ENCODE results near the gene CHID1. TPM values are rescaled to one million over a fixed set of nuclear protein-coding genes. Genes with fewer than 3 reads are reported as not detected.

The CHID1 gene
- total and polyA plus RNA-seq, 4 donors = 41.7 to 92.2 (median 48.8) TPM

DNA sequence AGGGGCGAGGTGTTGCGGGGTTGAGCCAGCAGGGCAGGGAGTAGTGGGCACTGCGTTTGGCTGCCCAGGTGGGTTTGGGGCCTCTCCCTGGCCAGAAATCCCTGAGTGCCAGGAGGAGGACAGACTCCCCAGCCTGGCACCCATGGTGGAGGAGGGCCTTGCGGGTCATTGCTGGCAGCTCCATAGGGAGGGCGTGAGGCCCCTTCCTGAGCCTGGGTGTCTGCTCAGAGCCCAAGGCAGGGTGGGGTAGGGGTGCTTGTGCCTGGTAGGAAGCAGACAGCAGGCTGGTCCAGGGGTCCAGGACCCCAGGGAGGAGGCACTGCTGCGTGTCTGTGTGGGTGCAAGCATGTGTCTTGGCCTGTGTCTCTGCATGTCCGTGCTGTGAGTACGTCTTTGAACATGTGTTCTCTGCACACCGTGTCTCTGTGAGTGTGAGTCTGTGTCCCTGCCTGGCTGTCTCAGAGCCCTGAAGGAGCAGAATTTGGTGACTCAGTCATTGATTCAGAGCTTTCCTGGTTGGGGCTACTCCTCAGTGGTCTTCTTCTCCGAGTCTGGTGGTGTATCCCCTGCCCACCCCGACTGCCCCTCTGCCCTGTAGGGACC lies 64.0 kb downstream of the CHID1 start:
- ATAC-seq (ENCODE audit: insufficient read depth, low FRiP score) (no peak), DNase-seq (no peak)
- Histone ChIP-seq H3K4me3 (no peak overlapping the region), H3K27me3 (ENCODE audit: control insufficient read depth in 3 of 3, insufficient read depth in 3 of 3, low read length in 2 of 3) (no peaks in the 10 kb centered on the region), H3K4me1 (ENCODE audit: control insufficient read depth in 5 of 5, insufficient read depth in 5 of 5, low read length in 5 of 5) (peaks cover 0 to 53% (median 34%) of the 10 kb centered on the region in 5 donors), H3K9me3 (ENCODE audit: control insufficient read depth in 4 of 4, insufficient read depth in 3 of 4, low read length in 3 of 4) (no peaks in the 10 kb centered on the region), H3K36me3 (ENCODE audit: control insufficient read depth in 4 of 4, insufficient read depth in 4 of 4, low read length in 4 of 4) (peaks cover 0 to 12% (median 0%) of the 10 kb centered on the region in 4 donors), H3K27ac (ENCODE audit: low read depth in 1 of 2, low read length in 1 of 2) (peak overlapping the region in 1 of 2 donors; percentile 96), H3K9ac (ENCODE audit: insufficient read depth in 1 of 2, low read length in 2 of 2) (no peak overlapping the region)
- WGBS, 2 donors = 73 to 76% methylated on average over 11 of the region's 11 CpGs
- TF ChIP-seq, protein P1, sequence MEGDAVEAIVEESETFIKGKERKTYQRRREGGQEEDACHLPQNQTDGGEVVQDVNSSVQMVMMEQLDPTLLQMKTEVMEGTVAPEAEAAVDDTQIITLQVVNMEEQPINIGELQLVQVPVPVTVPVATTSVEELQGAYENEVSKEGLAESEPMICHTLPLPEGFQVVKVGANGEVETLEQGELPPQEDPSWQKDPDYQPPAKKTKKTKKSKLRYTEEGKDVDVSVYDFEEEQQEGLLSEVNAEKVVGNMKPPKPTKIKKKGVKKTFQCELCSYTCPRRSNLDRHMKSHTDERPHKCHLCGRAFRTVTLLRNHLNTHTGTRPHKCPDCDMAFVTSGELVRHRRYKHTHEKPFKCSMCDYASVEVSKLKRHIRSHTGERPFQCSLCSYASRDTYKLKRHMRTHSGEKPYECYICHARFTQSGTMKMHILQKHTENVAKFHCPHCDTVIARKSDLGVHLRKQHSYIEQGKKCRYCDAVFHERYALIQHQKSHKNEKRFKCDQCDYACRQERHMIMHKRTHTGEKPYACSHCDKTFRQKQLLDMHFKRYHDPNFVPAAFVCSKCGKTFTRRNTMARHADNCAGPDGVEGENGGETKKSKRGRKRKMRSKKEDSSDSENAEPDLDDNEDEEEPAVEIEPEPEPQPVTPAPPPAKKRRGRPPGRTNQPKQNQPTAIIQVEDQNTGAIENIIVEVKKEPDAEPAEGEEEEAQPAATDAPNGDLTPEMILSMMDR (IDR thresholded peaks at IDR 0.05; ENCODE audit: control extremely low read depth, extremely low read depth) = no peak

DNA sequence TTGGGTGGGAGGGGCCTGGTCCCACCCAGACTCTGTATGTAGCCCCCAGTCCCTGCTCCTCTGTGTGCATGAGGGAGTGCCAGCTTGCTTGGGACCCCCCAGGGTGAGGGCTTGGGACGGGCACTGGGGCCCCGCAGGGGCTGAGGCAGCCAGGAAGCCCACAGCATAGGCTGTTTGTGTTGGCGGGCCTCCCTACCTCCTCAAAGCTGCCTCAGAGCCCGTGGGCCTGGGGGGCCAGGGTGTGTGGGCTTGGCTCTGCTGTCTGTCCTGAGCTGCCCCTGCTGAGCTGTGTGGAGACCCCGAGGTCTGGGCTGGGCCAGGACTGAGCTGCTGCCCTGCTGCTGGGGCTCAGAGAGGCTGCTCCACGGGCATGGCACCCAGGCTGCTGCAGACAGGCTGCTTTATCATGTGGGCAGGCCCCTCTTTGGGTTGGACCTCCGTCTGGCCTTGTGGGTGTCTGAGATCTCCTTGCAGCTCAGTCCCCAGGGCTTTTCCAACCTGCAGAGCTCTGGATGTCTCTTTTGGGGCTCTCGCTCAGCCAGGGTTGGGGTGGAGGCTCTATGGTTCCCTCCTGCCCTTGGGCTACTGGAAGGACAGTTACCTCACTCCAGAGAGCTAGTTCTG lies 64.6 kb downstream of the CHID1 start:
- H3K4me3 ChIP-seq = no peak overlapping the region
- peak overlapping the region in 1 of 2 donors; percentile 96 for H3K27ac ChIP-seq (ENCODE audit: low read depth in 1 of 2, low read length in 1 of 2)
- 35 to 39% methylated on average over 7 to 8 of the region's 8 CpGs for WGBS, 2 donors
- no peak for ATAC-seq (ENCODE audit: insufficient read depth, low FRiP score)
- peaks cover 0 to 11% (median 0%) of the 10 kb centered on the region in 4 donors for H3K36me3 ChIP-seq (ENCODE audit: control insufficient read depth in 4 of 4, insufficient read depth in 4 of 4, low read length in 4 of 4)
- H3K27me3 ChIP-seq (ENCODE audit: control insufficient read depth in 3 of 3, insufficient read depth in 3 of 3, low read length in 2 of 3) = no peaks in the 10 kb centered on the region
- H3K4me1 ChIP-seq (ENCODE audit: control insufficient read depth in 5 of 5, insufficient read depth in 5 of 5, low read length in 5 of 5) = peaks cover 2 to 54% (median 38%) of the 10 kb centered on the region in 5 donors
- TF ChIP-seq, protein P1 (IDR thresholded peaks at IDR 0.05; ENCODE audit: control extremely low read depth, extremely low read depth) = no peak
- H3K9me3 ChIP-seq (ENCODE audit: control insufficient read depth in 4 of 4, insufficient read depth in 3 of 4, low read length in 3 of 4) = no peaks in the 10 kb centered on the region
- peak; percentile 48 to 61 (median 60) for DNase-seq
- H3K9ac ChIP-seq (ENCODE audit: insufficient read depth in 1 of 2, low read length in 2 of 2) = no peak overlapping the region

DNA sequence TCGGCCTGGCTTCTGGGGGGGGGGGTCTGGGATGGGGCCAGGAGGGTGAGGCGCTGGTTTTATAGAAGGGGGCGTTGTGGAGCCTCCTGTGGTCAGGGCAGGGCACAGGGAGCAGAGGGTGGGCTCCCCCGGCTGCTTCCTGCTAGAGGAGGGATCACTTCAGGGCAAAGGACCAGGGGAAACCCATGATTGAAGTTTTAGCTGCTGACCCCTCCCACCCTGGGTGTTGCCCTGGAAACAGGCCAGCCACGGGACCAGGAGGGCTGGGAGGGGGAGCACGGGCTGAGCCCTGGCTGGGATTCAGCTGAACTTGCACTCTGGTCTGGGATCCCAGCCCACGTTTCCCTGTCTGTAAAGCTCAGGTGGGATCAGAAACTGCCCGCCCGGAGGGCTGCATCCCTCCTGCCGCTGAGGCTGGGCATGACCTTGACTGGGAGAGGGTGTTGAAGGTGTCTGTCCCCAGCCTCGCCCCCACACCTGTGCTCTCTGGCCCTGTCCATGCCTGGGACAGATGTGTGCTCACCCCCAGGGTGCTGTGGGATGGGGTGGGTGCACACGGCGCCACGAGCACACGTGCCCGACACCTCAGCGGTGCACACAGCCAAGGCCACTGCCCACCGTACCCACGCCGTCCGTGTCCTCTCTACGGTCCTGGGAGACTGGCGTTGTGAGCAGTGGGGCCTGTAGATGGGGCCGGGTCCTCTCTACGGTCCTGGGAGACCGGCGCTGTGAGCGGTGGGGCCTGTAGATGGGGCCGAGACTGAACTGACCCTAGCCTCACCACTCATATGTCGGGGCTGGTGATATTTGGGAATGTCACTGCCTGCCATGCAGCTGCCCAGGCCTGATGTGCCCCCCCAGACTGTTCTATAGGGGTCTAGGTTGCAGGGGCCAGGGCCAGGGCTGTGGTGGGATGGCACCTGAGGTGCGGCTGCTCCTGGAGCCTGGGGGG lies 65.6 kb downstream of the CHID1 start:
- WGBS, 2 donors = 20 to 40% methylated on average over 29 to 31 of the region's 31 CpGs
- ATAC-seq (ENCODE audit: insufficient read depth, low FRiP score) (peak; percentile 19), DNase-seq (peak; percentile 96 to 98 (median 96))
- H3K27ac ChIP-seq (ENCODE audit: low read depth in 1 of 2, low read length in 1 of 2) = peak overlapping the region; percentile 95 to 96
- no peaks in the 10 kb centered on the region for H3K9me3 ChIP-seq (ENCODE audit: control insufficient read depth in 4 of 4, insufficient read depth in 3 of 4, low read length in 3 of 4)
- H3K9ac ChIP-seq (ENCODE audit: insufficient read depth in 1 of 2, low read length in 2 of 2) = peak overlapping the region in 1 of 2 donors; percentile 61
- H3K4me1 ChIP-seq (ENCODE audit: control insufficient read depth in 5 of 5, insufficient read depth in 5 of 5, low read length in 5 of 5) = peaks cover 6 to 49% (median 41%) of the 10 kb centered on the region in 5 donors
- TF ChIP-seq, protein P1 (IDR thresholded peaks at IDR 0.05; ENCODE audit: control extremely low read depth, extremely low read depth) = no peak
- peaks cover under 1 to 11% (median 3%) of the 10 kb centered on the region in 4 donors for H3K36me3 ChIP-seq (ENCODE audit: control insufficient read depth in 4 of 4, insufficient read depth in 4 of 4, low read length in 4 of 4)
- no peaks in the 10 kb centered on the region for H3K27me3 ChIP-seq (ENCODE audit: control insufficient read depth in 3 of 3, insufficient read depth in 3 of 3, low read length in 2 of 3)
- H3K4me3 ChIP-seq = peak overlapping the region; percentile 4
